Measurements from ENCODE around the gene NCOA7. TPM values are rescaled to one million over a fixed set of nuclear protein-coding genes. Genes with fewer than 3 reads are reported as not detected.

Gene NCOA7
- polyA plus RNA-seq, 1 of the 3 experiments (the other 2 are of a cell fraction) = 16.3 TPM

DNA sequence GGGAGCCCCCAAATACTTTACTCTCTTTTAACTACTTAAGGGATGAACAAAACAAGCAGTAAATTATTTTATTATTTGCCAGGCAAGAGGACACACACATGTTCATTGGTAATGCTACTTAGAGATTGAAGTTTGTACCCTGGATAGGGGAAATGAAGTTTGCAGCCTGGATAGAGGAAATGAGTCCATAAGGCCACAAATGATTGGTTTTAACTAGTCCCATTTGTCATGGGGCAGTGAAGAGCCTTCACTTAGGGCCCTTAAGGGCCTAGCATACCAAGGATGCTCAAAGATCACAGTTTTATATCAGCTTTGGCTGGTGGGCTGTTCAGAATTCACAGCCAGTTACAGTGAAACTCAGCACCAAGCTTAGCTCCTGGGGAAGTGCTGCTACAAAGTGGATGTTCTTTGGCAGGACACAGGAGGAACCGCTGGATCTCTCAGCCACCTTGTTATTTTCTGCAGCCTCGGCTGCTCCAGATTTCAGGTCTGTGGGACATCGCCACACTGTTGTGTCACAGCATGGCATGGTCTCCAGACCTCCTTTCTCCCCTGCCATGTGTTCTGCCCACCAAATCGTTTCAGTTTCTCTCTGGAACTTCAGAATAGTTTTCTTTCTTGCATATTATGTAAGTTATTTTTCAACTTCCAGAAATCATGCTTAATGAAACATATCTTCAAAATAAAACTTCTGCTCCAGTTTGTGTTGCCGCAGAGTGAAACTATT, 41.8 kb downstream of the NCOA7 start:
- no peaks in the 10 kb centered on the region for H3K27me3 ChIP-seq (ENCODE audit: insufficient read depth)
- DNase-seq = no peak
- H3K4me2 ChIP-seq = no peak overlapping the region
- no peaks in the 10 kb centered on the region for H3K9me2 ChIP-seq
- POLR2A ChIA-PET = no interaction called here
- no peak overlapping the region for H2AFZ ChIP-seq (ENCODE audit: low read depth)
- H3K79me2 ChIP-seq (ENCODE audit: insufficient read depth) = 0 out of 2 replicates have a peak, but pooled peaks cover 5% of the 10 kb centered on the region
- WGBS (ENCODE audit: low lambda C conversion rate) = 80% methylated on average over 3 of the region's 5 CpGs
- no peaks in the 10 kb centered on the region for H3K9me3 ChIP-seq
- H3K27ac ChIP-seq (ENCODE audit: low read depth in 2 of 2, low read length in 1 of 2) = peak overlapping the region in 1 of 2 experiments; percentile 68; a peak in 2 of 4 replicates
- H3K9ac ChIP-seq = no peak overlapping the region
- H3F3A ChIP-seq (replicated peaks; ENCODE audit: insufficient read depth) = peaks cover 23% of the 10 kb centered on the region
- no peaks in the 10 kb centered on the region for H4K20me1 ChIP-seq (ENCODE audit: insufficient read depth)
- TF ChIP-seq, protein P1, sequence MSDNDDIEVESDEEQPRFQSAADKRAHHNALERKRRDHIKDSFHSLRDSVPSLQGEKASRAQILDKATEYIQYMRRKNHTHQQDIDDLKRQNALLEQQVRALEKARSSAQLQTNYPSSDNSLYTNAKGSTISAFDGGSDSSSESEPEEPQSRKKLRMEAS (IDR thresholded peaks at IDR 0.05; ENCODE audit: low read depth) = no peak
- TF ChIP-seq MXI1 (IDR thresholded peaks at IDR 0.05; ENCODE audit: low read depth, low read length) (no peak), ELF1 (IDR thresholded peaks at IDR 0.05) (no peak), FOSL2 (IDR thresholded peaks at IDR 0.05; ENCODE audit: borderline replicate concordance, low read depth) (no peak), TAF1 (IDR thresholded peaks at IDR 0.05; ENCODE audit: borderline replicate concordance, low read depth, low read length) (no peak), CHD2 (IDR thresholded peaks at IDR 0.05; ENCODE audit: low read length, partially characterized antibody) (no peak), RAD21 (IDR thresholded peaks at IDR 0.05; ENCODE audit: low read length) (no peak)
- TF ChIP-seq, protein P2, sequence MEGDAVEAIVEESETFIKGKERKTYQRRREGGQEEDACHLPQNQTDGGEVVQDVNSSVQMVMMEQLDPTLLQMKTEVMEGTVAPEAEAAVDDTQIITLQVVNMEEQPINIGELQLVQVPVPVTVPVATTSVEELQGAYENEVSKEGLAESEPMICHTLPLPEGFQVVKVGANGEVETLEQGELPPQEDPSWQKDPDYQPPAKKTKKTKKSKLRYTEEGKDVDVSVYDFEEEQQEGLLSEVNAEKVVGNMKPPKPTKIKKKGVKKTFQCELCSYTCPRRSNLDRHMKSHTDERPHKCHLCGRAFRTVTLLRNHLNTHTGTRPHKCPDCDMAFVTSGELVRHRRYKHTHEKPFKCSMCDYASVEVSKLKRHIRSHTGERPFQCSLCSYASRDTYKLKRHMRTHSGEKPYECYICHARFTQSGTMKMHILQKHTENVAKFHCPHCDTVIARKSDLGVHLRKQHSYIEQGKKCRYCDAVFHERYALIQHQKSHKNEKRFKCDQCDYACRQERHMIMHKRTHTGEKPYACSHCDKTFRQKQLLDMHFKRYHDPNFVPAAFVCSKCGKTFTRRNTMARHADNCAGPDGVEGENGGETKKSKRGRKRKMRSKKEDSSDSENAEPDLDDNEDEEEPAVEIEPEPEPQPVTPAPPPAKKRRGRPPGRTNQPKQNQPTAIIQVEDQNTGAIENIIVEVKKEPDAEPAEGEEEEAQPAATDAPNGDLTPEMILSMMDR (IDR thresholded peaks at IDR 0.05) = no peak
- TF ChIP-seq, protein P3, sequence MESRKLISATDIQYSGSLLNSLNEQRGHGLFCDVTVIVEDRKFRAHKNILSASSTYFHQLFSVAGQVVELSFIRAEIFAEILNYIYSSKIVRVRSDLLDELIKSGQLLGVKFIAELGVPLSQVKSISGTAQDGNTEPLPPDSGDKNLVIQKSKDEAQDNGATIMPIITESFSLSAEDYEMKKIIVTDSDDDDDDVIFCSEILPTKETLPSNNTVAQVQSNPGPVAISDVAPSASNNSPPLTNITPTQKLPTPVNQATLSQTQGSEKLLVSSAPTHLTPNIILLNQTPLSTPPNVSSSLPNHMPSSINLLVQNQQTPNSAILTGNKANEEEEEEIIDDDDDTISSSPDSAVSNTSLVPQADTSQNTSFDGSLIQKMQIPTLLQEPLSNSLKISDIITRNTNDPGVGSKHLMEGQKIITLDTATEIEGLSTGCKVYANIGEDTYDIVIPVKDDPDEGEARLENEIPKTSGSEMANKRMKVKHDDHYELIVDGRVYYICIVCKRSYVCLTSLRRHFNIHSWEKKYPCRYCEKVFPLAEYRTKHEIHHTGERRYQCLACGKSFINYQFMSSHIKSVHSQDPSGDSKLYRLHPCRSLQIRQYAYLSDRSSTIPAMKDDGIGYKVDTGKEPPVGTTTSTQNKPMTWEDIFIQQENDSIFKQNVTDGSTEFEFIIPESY (IDR thresholded peaks at IDR 0.05; ENCODE audit: borderline replicate concordance, low read depth) = no peak
- peaks cover 11 to 39% of the 10 kb centered on the region in 2 experiments; a peak in 3 of 4 replicates for H3K4me1 ChIP-seq (ENCODE audit: control insufficient read depth in 1 of 2, insufficient read depth in 2 of 2, low read depth in 1 of 2, low read length in 1 of 2)
- no peaks in the 10 kb centered on the region for H3K36me3 ChIP-seq (replicated peaks in 1 of 2; ENCODE audit: control insufficient read depth in 1 of 2, insufficient read depth in 2 of 2, low read length in 1 of 2)
- H3K4me3 ChIP-seq (ENCODE audit: low read depth in 2 of 2, low read length in 1 of 2) = no peak overlapping the region
- CTCF ChIA-PET = interaction anchor here (0.9 to 1.0 kb wide), 2 partner anchors 41 to 141 kb away, joined by 3 read pairs; no protein-coding TSS in a partner anchor

DNA sequence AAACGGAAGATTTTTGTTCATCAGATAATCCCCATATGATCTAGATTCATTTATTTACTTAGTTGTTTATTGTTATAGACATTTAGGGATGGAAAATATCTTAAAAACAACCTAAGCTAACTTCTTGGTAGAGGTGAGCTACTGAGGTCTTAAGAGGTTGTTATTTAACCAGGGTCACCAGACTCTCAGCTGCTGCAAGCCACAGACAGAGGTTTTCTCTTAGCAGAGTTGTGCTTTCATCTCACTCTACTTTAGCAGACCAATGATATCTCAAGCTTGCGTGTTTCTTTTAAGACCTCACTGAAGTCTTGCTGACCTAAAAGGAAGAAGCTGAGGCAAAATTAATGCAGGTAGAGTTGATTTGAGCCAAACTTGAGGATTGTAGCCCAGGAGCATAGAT, 43.6 kb downstream of the NCOA7 start:
- H3K4me2 ChIP-seq = peak overlapping the region; percentile 52; the same call in 1 of the 2 replicates
- WGBS (ENCODE audit: low lambda C conversion rate) = 66% methylated on average over 2 of the region's 2 CpGs
- H2AFZ ChIP-seq (ENCODE audit: low read depth) = no peak overlapping the region
- no peaks in the 10 kb centered on the region for H3K9me2 ChIP-seq
- no peaks in the 10 kb centered on the region for H4K20me1 ChIP-seq (ENCODE audit: insufficient read depth)
- H3K27ac ChIP-seq (ENCODE audit: low read depth in 2 of 2, low read length in 1 of 2) = peak overlapping the region; percentile 80 to 97
- H3F3A ChIP-seq (replicated peaks; ENCODE audit: insufficient read depth) = peaks cover 19% of the 10 kb centered on the region
- POLR2A ChIA-PET = interaction anchor here (0.6 to 1.9 kb wide), 3 partner anchors 9 to 122 kb away, joined by 4 to 11 read pairs (median 4); partner anchors contain the start of gene NCOA7
- CTCF ChIA-PET = interaction anchor here (1.2 to 2.7 kb wide), 4 partner anchors 17 to 122 kb away, joined by 3 to 17 read pairs (median 4); partner anchors contain the start of genes HINT3 and NCOA7
- no peak overlapping the region; the same call in 1 of the 2 replicates for H3K9ac ChIP-seq
- H3K27me3 ChIP-seq (ENCODE audit: insufficient read depth) = no peaks in the 10 kb centered on the region
- peaks cover 11 to 36% of the 10 kb centered on the region in 2 experiments; a peak in 3 of 4 replicates for H3K4me1 ChIP-seq (ENCODE audit: control insufficient read depth in 1 of 2, insufficient read depth in 2 of 2, low read depth in 1 of 2, low read length in 1 of 2)
- no peak for DNase-seq
- TF ChIP-seq RXRA (IDR thresholded peaks at IDR 0.05; ENCODE audit: borderline replicate concordance, low read depth) (no peak), POLR2AphosphoS5 (IDR thresholded peaks at IDR 0.05; ENCODE audit: low read depth, low read length) (no peak), RCOR1 (IDR thresholded peaks at IDR 0.05; ENCODE audit: low read length) (no peak), RAD21 (IDR thresholded peaks at IDR 0.05; ENCODE audit: low read length) (no peak)
- TF ChIP-seq, protein P1 (IDR thresholded peaks at IDR 0.05; ENCODE audit: low read depth) = no peak
- TF ChIP-seq, protein P4, sequence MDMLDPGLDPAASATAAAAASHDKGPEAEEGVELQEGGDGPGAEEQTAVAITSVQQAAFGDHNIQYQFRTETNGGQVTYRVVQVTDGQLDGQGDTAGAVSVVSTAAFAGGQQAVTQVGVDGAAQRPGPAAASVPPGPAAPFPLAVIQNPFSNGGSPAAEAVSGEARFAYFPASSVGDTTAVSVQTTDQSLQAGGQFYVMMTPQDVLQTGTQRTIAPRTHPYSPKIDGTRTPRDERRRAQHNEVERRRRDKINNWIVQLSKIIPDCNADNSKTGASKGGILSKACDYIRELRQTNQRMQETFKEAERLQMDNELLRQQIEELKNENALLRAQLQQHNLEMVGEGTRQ (IDR thresholded peaks at IDR 0.05; ENCODE audit: borderline replicate concordance, low read depth, low read length) = no peak
- no peaks in the 10 kb centered on the region for H3K9me3 ChIP-seq
- H3K4me3 ChIP-seq (ENCODE audit: low read depth in 2 of 2, low read length in 1 of 2) = no peak overlapping the region
- H3K79me2 ChIP-seq (ENCODE audit: insufficient read depth) = 0 out of 2 replicates have a peak, but pooled peaks cover 5% of the 10 kb centered on the region
- H3K36me3 ChIP-seq (replicated peaks in 1 of 2; ENCODE audit: control insufficient read depth in 1 of 2, insufficient read depth in 2 of 2, low read length in 1 of 2) = no peaks in the 10 kb centered on the region

All from SK-N-SH (cell line).